H1 (cell line): Measurements from ENCODE around the gene RUSF1. TPM values are rescaled to one million over a fixed set of nuclear protein-coding genes. Genes with fewer than 3 reads are reported as not detected.

Source experiments
- CTCF ChIA-PET: fragments of 300-600 bp; sonication (Branson Sonifier 250); formaldehyde crosslinking; loops from one replicate; lab custom pipeline; 2021; ENCODE audit not compliant: partially characterized antibody; lab: Charles Lee
- POLR2A ChIA-PET: fragments of 300-600 bp; sonication (Branson Sonifier 250); formaldehyde crosslinking; loops from one replicate; lab custom pipeline; 2021; ENCODE audit warnings: inconsistent platforms; ENCODE audit not compliant: partially characterized antibody; lab: Charles Lee
- DNase-seq, 2 experiments: peaks; one replicate each; pipeline versions ENCODE4 v3.0.0 to v3.0.0-alpha.2; 2010 to 2022; ENCODE audit warnings: low spot score in 2 of 2, low read depth in 1 of 2, mixed read lengths in 1 of 2
- FAIRE-seq: peaks from 2 replicates; lab custom pipeline; 2011; peaks lifted over from hg19 to GRCh38; lab: Jason Lieb, UNC
- H2AFZ ChIP-seq: 2 replicates; pipeline ENCODE4 v1.8.1; 2012; ENCODE audit warnings: low read length, inconsistent platforms
- H2AK5ac ChIP-seq: 2 replicates; pipeline ENCODE4 v1.6.1; 2013; ENCODE audit warnings: low read depth, low read length
- H2BK120ac ChIP-seq: replicated peaks from 2 replicates; pipeline ENCODE3; 2013; ENCODE audit warnings: low read depth, low read length, inconsistent platforms
- H2BK12ac ChIP-seq: 2 replicates; pipeline ENCODE4 v1.6.1; 2013; ENCODE audit warnings: low read depth, low read length
- H2BK15ac ChIP-seq: 2 replicates; pipeline ENCODE4 v1.6.1; 2013; ENCODE audit warnings: low read length
- H2BK20ac ChIP-seq: 2 replicates; pipeline ENCODE4 v1.6.1; 2013; ENCODE audit warnings: low read length
- H2BK5ac ChIP-seq: 2 replicates; pipeline ENCODE4 v1.6.1; 2013; ENCODE audit warnings: low read depth, low read length
- H3K14ac ChIP-seq: 2 replicates; pipeline ENCODE4 v1.6.1; 2013; ENCODE audit warnings: inconsistent platforms; ENCODE audit not compliant: insufficient read length
- H3K18ac ChIP-seq: 2 replicates; pipeline ENCODE4 v1.6.1; 2013; ENCODE audit warnings: low read length; ENCODE audit errors: extremely low read depth
- H3K23ac ChIP-seq: 2 replicates; pipeline ENCODE4 v1.6.1; 2013; ENCODE audit warnings: inconsistent platforms; ENCODE audit not compliant: insufficient read length
- H3K23me2 ChIP-seq: 2 replicates; pipeline ENCODE4 v1.6.1; 2013; ENCODE audit warnings: low read depth, low read length
- H3K27ac ChIP-seq: 2 replicates; pipeline ENCODE4 v1.6.1; 2011; ENCODE audit warnings: low read depth, low read length, inconsistent platforms
- H3K27me3 ChIP-seq, 4 experiments: replicated peaks in 1 of 4; 1 replicate in 1 of 4; 2 replicates in 3 of 4; pipeline versions ENCODE4 v1.6.1 to v1.8.1; 2011 to 2013; ENCODE audit warnings: low read length in 3 of 4, mild to moderate bottlenecking in 3 of 4, inconsistent platforms in 2 of 4, mixed read lengths in 2 of 4, moderate library complexity in 1 of 4; ENCODE audit not compliant: control insufficient read depth in 3 of 4, insufficient read depth in 3 of 4; ENCODE audit errors: extremely low read depth in 1 of 4
- H3K36me3 ChIP-seq, 4 experiments: 2 replicates each; pipeline versions ENCODE4 v1.6.1 to v1.8.1; 2011 to 2013; ENCODE audit warnings: mild to moderate bottlenecking in 4 of 4, low read length in 3 of 4, moderate library complexity in 2 of 4, control low read depth in 1 of 4, inconsistent platforms in 1 of 4; ENCODE audit not compliant: insufficient read depth in 4 of 4, control insufficient read depth in 2 of 4
- H3K4ac ChIP-seq: replicated peaks from 2 replicates; pipeline ENCODE3; 2013; ENCODE audit warnings: low read length, low read depth, mixed read lengths, inconsistent platforms; ENCODE audit not compliant: insufficient read length
- H3K4me1 ChIP-seq, 4 experiments: replicated peaks in 1 of 4; 1 replicate in 1 of 4; 2 replicates in 3 of 4; pipeline versions ENCODE4 v1.6.1 to v1.8.1; 2011 to 2013; ENCODE audit warnings: low read length in 3 of 4, inconsistent platforms in 2 of 4, mixed read lengths in 1 of 4; ENCODE audit not compliant: insufficient read depth in 4 of 4, control insufficient read depth in 3 of 4
- H3K4me2 ChIP-seq, 2 experiments: 2 replicates each; pipeline versions ENCODE4 v1.6.1 to v1.8.1; 2011 to 2013; ENCODE audit warnings: low read depth in 2 of 2, low read length in 2 of 2, control low read depth in 1 of 2, inconsistent platforms in 1 of 2, mild to moderate bottlenecking in 1 of 2; ENCODE audit not compliant: insufficient read depth in 1 of 2
- H3K4me3 ChIP-seq, 4 experiments: fragments of 200-600, 300-600 bp in 1 of 4; sonication (generic), shearing (Covaris generic), sonication (Bioruptor Twin) in 1 of 4; 2 replicates each; pipeline versions ENCODE4 v1.5.1 to v1.8.1; 2011 to 2016; ENCODE audit warnings: low read length in 4 of 4, low read depth in 3 of 4, control low read depth in 2 of 4, inconsistent platforms in 2 of 4, mild to moderate bottlenecking in 2 of 4, mixed read lengths in 1 of 4, moderate library complexity in 1 of 4; ENCODE audit not compliant: insufficient read depth in 2 of 4; ENCODE audit errors: extremely low read depth in 1 of 4
- H3K56ac ChIP-seq: replicated peaks from 2 replicates; pipeline ENCODE3; 2013; ENCODE audit warnings: low read depth, mild to moderate bottlenecking, mixed read lengths, low read length, inconsistent platforms; ENCODE audit not compliant: insufficient read length
- H3K79me1 ChIP-seq: 2 replicates; pipeline ENCODE4 v1.6.1; 2013; ENCODE audit warnings: low read depth, low read length, control low read depth
- H3K79me2 ChIP-seq, 2 experiments: 2 replicates each; pipeline versions ENCODE4 v1.6.1 to v1.8.1; 2012 to 2013; ENCODE audit warnings: low read length in 2 of 2, mild to moderate bottlenecking in 2 of 2, inconsistent platforms in 1 of 2; ENCODE audit not compliant: insufficient read depth in 2 of 2, control insufficient read depth in 1 of 2
- H3K9ac ChIP-seq, 4 experiments: replicated peaks in 1 of 4; 1 replicate in 1 of 4; 2 replicates in 3 of 4; pipeline versions ENCODE4 v1.6.1 to v1.8.1; 2011 to 2013; ENCODE audit warnings: low read depth in 3 of 4, low read length in 3 of 4, control low read depth in 2 of 4, mild to moderate bottlenecking in 2 of 4, moderate library complexity in 2 of 4, inconsistent platforms in 1 of 4; ENCODE audit errors: extremely low read depth in 1 of 4
- H3K9me3 ChIP-seq, 2 experiments: 2 replicates each; pipeline versions ENCODE4 v1.6.1 to v1.8.1; 2012 to 2013; ENCODE audit warnings: mild to moderate bottlenecking in 2 of 2, moderate library complexity in 2 of 2, control low read depth in 1 of 2, inconsistent platforms in 1 of 2, low read depth in 1 of 2, low read length in 1 of 2, mixed read lengths in 1 of 2; ENCODE audit not compliant: insufficient read depth in 2 of 2
- H4K20me1 ChIP-seq, 2 experiments: replicated peaks in 1 of 2; 2 replicates each; pipeline versions ENCODE3 to v1.8.1; 2011 to 2013; ENCODE audit warnings: inconsistent platforms in 2 of 2, low read length in 2 of 2, mild to moderate bottlenecking in 1 of 2; ENCODE audit not compliant: insufficient read depth in 2 of 2, control insufficient read depth in 1 of 2
- H4K5ac ChIP-seq: 2 replicates; pipeline ENCODE4 v1.6.1; 2013; ENCODE audit warnings: low read length, low read depth, mixed read lengths, inconsistent platforms; ENCODE audit not compliant: insufficient read length
- H4K8ac ChIP-seq: 2 replicates; pipeline ENCODE4 v1.8.0; 2013; ENCODE audit warnings: mild to moderate bottlenecking, moderate library complexity, low read length, inconsistent platforms; ENCODE audit not compliant: insufficient read depth; ENCODE audit errors: extremely low read depth
- H4K91ac ChIP-seq: replicated peaks from 2 replicates; pipeline ENCODE3; 2013; ENCODE audit warnings: low read length, mixed read lengths, inconsistent platforms; ENCODE audit not compliant: insufficient read length
- ATF2 ChIP-seq: IDR thresholded peaks from 2 replicates; pipeline ENCODE4 v1.6.1; 2012; ENCODE audit warnings: low read length, inconsistent platforms
- CREB1 ChIP-seq: IDR thresholded peaks from 2 replicates; pipeline ENCODE4 v1.6.1; 2012; ENCODE audit warnings: inconsistent platforms
- POLR2AphosphoS5 ChIP-seq: IDR thresholded peaks from 2 replicates; pipeline ENCODE4 v1.6.1; 2011; ENCODE audit warnings: low read depth, low read length
- RFX5 ChIP-seq: IDR thresholded peaks from 2 replicates; pipeline ENCODE4 v1.6.1; 2011; ENCODE audit warnings: low read depth, low read length, improper control_type of control experiment, borderline replicate concordance
- SP4 ChIP-seq: IDR thresholded peaks from 2 replicates; pipeline ENCODE4 v1.6.1; 2012; ENCODE audit warnings: low read length, inconsistent platforms
- USF2 ChIP-seq: IDR thresholded peaks from 2 replicates; pipeline ENCODE4 v1.6.1; 2011; ENCODE audit warnings: low read length, improper control_type of control experiment
- WGBS, 2 experiments: shearing (Covaris generic) in 1 of 2; methylation state at CpG; one replicate each; pipeline versions ENCODE4 v1.1.6 to v1.1.7; 2013 to 2015; ENCODE audit warnings: low lambda C conversion rate in 2 of 2, mixed read lengths in 2 of 2, inconsistent platforms in 1 of 2, low coverage in 1 of 2, missing lambda C conversion rate in 1 of 2; ENCODE audit not compliant: insufficient replicate concordance in 2 of 2, insufficient coverage in 1 of 2, insufficient read length in 1 of 2; ENCODE audit errors: extremely low coverage in 1 of 2, missing lambda C conversion rate in 1 of 2; 5-methylcytosine and 5-hydroxymethylcytosine counted together
- polyA plus RNA-seq, 7 experiments: library from polyadenylated mRNA; depleted of rRNA in 3 of 7; stranded (reverse) in 5 of 7; unstranded in 2 of 7; fragments of >200 nt in 5 of 7; fragments of 200-250 nt in 2 of 7; gene quantifications; 1 replicate in 5 of 7; 2 replicates in 1 of 7; 4 replicates in 1 of 7; pipeline versions ENCODE4 v1.2.1 to v1.2.3, GENCODE V29; 2011 to 2013; ENCODE audit warnings: missing spikeins in 2 of 7, mixed read lengths in 2 of 7
- total RNA-seq: library from RNA; stranded (reverse); fragmentation: NEBNext Ultra II Directional; extraction: Animal tissue kit (Norgen Biotek cat#: 25700); gene quantifications from 2 replicates; pipeline ENCODE4 v1.2.1, GENCODE V29; 2021

Gene RUSF1
- total and polyA plus RNA-seq, 2 of the 8 experiments (the other 6 are each of a cell fraction or from before 2014, with no cell fraction given), result 22.5 to 33.7 TPM

GRCh38 chr16:31485571-31485970 lies 22.6 kb downstream of the RUSF1 start:
- Histone ChIP-seq H3K9me3 (no peaks in the 10 kb centered on the region), H3K18ac (no peak overlapping the region), H3K36me3 (no peaks in the 10 kb centered on the region), H4K5ac (no peak overlapping the region), H3K4me1 (peaks cover 0 to 8% (median 5%) of the 10 kb centered on the region in 4 experiments; a peak in 5 of 7 replicates), H2AFZ (no peak overlapping the region), H3K4ac (no peak overlapping the region), H3K4me3 (no peak overlapping the region), H3K9ac (no peak overlapping the region), H3K23me2 (peaks cover 15% of the 10 kb centered on the region), H3K56ac (no peak overlapping the region), H3K23ac (no peak overlapping the region), H3K4me2 (no peak overlapping the region), H4K20me1 (peaks cover 0 to 18% of the 10 kb centered on the region in 2 experiments), H2BK12ac (no peak overlapping the region), H3K79me1 (no peaks in the 10 kb centered on the region), H2BK5ac (no peak overlapping the region), H2BK120ac (no peak overlapping the region), H2BK15ac (no peak overlapping the region), H4K91ac (no peak overlapping the region), H3K14ac (no peak overlapping the region), H3K27ac (no peak overlapping the region), H3K79me2 (no peaks in the 10 kb centered on the region), H2BK20ac (no peak overlapping the region), H4K8ac (no peak overlapping the region), H3K27me3 (peaks cover 14 to 65% (median 46%) of the 10 kb centered on the region in 4 experiments), H2AK5ac (no peak overlapping the region)
- DNase-seq, result no peak
- CTCF ChIA-PET, result interaction anchor here (0.7 to 3.5 kb wide), 5 partner anchors 8 to 227 kb away, joined by 3 to 12 read pairs (median 4); a partner anchor contains a TSS
- POLR2A ChIA-PET, result interaction anchor here (1.5 to 7.9 kb wide), 3 partner anchors 9 to 22 kb away, joined by 4 to 69 read pairs (median 31); no protein-coding TSS in a partner anchor
- TF ChIP-seq RFX5, result no peak
- no peak for TF ChIP-seq SP4
- no peak for TF ChIP-seq USF2
- no peak for TF ChIP-seq POLR2AphosphoS5
- no peak for TF ChIP-seq CREB1
- TF ChIP-seq ATF2, result no peak
- WGBS, 2 experiments, result 93% methylated on average over 13 of the region's 17 CpGs; no CpG with 5 or more reads in 1 of the 2 experiments
- no peak for FAIRE-seq
